Activated CD8-positive, alpha-beta T cell treated with anti-CD3 and anti-CD28 coated beads for 36 hours (primary cell): Measurements from ENCODE around the gene TMEM119. TPM values are rescaled to one million over a fixed set of nuclear protein-coding genes. Genes with fewer than 3 reads are reported as not detected.
A peak's percentile ranks its signal among the peaks of the same experiment; 100 is the strongest.

Source experiments
- ATAC-seq: fragments of 200-7000 bp; cut with Tn5 transposase; one replicate; pipeline ENCODE4 v1.10.0; 2021; ENCODE audit warnings: mild to moderate bottlenecking, moderate library complexity
- CTCF ChIA-PET: fragments of 350-600 bp; sonication (Branson Sonifier 250); formaldehyde crosslinking; loops from one replicate; lab custom pipeline; 2021; ENCODE audit warnings: antibody characterized with exemption; lab: Charles Lee
- POLR2A ChIA-PET: fragments of 350-600 bp; sonication (Branson Sonifier 250); formaldehyde crosslinking; loops from one replicate; lab custom pipeline; 2021; ENCODE audit warnings: antibody characterized with exemption; lab: Charles Lee
- DNase-seq: peaks from one replicate; pipeline ENCODE4 v3.0.0-alpha.2; 2020
- H3K27ac Mint-ChIP-seq: one replicate; pipeline ENCODE4 v1.8.0; 2021; ENCODE audit warnings: mild to moderate bottlenecking, mixed read lengths
- H3K27me3 Mint-ChIP-seq: one replicate; pipeline ENCODE4 v1.8.0; 2021; ENCODE audit warnings: mixed read lengths
- H3K36me3 Mint-ChIP-seq: one replicate; pipeline ENCODE4 v1.8.0; 2021; ENCODE audit warnings: low read depth, mixed read lengths
- H3K4me1 Mint-ChIP-seq: one replicate; pipeline ENCODE4 v1.8.0; 2021; ENCODE audit warnings: low read depth, mixed read lengths
- H3K4me3 Mint-ChIP-seq: one replicate; pipeline ENCODE4 v1.8.0; 2021; ENCODE audit warnings: mild to moderate bottlenecking, moderate library complexity, mixed read lengths
- H3K9me3 Mint-ChIP-seq: one replicate; pipeline ENCODE4 v1.8.0; 2021; ENCODE audit warnings: mixed read lengths
- intact Hi-C: fragments of 100-400 bp; cut with micrococcal nuclease; formaldehyde crosslinking; loops from one replicate; pipeline ENCODE4 v1.10.0; 2022
- total RNA-seq, 2 experiments: library from RNA; stranded (reverse); gene quantifications; one replicate each; pipeline ENCODE4 v1.2.3, GENCODE V29; 2021
- TF ChIP-seq, protein P1 (sequence below): fragments of 200-600 bp; IDR thresholded peaks from one replicate; pipeline ENCODE4 v1.8.0; 2022; ENCODE audit warnings: antibody characterized with exemption, mild to moderate bottlenecking

Gene TMEM119
- total RNA-seq, 2 experiments from 2014 or later = not detected

DNA sequence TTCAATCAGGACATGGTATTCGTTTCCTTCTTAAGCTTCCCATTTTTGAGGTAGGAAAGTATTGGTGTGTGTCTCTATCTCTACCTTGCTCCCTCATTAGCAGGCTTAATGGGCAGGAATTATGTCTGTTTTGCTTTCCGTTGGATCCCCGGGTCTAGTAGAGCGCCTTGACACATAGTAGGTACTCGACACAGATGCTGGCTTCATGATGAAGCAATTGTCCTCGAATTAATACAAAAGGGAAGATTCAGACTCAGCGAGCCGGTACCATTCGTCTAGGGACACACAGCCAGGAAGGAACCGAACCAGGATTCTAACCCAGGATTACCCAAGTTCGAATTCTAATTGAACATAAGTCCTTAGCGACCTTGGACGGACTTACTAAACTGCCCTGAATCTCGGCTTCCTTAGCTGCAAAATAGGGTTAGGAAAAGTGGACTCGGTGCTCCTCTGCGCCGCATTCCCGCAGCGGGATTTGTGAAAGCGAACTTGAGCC is 36.0 kb downstream of the TMEM119 start:
- Mint-ChIP-seq H3K36me3 (peaks cover 53% of the 10 kb centered on the region), H3K4me3 (peak overlapping the region; percentile 99), H3K4me1 (peaks cover 55% of the 10 kb centered on the region), H3K9me3 (no peaks in the 10 kb centered on the region), H3K27me3 (no peaks in the 10 kb centered on the region), H3K27ac (peak overlapping the region; percentile 100)
- CTCF ChIA-PET = interaction anchor here (0.9 to 24.3 kb wide), 9 partner anchors 9 to 241 kb away, joined by 3 to 645 read pairs (median 8); no protein-coding TSS in a partner anchor
- no peak for DNase-seq
- POLR2A ChIA-PET = interaction anchor here (0.6 to 14.9 kb wide), 9 partner anchors 13 to 877 kb away, joined by 3 to 225 read pairs (median 6); partner anchors contain the start of genes FICD and SELPLG
- TF ChIP-seq, protein P1, sequence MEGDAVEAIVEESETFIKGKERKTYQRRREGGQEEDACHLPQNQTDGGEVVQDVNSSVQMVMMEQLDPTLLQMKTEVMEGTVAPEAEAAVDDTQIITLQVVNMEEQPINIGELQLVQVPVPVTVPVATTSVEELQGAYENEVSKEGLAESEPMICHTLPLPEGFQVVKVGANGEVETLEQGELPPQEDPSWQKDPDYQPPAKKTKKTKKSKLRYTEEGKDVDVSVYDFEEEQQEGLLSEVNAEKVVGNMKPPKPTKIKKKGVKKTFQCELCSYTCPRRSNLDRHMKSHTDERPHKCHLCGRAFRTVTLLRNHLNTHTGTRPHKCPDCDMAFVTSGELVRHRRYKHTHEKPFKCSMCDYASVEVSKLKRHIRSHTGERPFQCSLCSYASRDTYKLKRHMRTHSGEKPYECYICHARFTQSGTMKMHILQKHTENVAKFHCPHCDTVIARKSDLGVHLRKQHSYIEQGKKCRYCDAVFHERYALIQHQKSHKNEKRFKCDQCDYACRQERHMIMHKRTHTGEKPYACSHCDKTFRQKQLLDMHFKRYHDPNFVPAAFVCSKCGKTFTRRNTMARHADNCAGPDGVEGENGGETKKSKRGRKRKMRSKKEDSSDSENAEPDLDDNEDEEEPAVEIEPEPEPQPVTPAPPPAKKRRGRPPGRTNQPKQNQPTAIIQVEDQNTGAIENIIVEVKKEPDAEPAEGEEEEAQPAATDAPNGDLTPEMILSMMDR = no peak
- no peak for ATAC-seq
- intact Hi-C loops = loop anchor here (2.0 to 10.0 kb wide), 3 partner anchors 67 to 393 kb away; no protein-coding TSS in a partner anchor

DNA sequence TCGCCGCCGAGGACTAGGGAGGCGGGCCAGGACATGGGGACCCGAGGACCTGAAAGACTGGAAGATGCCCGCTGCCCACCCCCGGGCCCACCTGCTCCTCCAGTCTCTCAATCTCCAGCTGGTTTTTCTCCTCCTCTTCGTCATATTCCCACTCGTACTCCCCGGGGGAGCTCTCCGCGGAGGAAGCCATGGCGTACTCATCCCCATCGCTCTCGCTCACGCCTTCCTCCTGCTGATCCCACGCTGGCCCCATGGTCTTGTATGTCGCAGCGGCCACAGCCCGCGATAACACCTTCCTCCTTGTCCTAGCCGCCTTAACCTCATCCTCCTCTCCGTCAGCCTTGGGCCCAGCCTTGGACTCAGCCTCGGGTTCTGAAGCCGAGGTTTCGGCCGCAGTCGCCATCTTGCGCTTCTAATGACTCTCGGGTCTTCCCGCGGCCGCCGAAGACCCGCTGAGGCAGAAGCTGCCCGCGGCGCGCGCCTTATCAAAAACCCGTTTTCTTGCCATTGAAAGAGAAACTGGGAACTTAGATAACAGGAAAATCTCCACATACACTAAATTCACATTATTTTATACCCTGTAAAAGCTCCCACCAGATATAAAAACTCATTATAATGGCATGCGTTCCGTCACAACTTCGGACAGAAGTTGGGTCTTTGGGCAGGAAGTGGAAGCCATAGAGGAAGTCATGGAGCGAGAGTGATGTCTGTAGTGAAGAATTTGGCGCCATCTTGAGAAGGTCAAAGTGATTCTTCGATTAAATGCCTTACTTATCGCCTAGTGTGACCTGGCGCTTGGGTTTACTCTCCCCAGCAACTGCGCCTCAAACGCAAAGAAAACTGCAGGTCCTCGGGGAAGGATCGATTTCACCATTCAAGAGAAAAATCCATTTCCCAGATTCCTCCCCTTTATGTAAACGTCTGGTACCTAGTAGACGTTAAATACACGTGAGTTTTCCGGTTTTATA is 36.8 kb downstream of the TMEM119 start, which contains the start of gene SART3:
Gene SART3, minus strand, starts transcription at position 422 of the 968 bp plus-strand sequence. Its CDS starts 19 bp downstream, at position 403.
- ATAC-seq = peak; percentile 53
- peak; percentile 90 for DNase-seq
- Mint-ChIP-seq H3K27me3 (no peaks in the 10 kb centered on the region), H3K4me3 (peak within 1 kb of the TSS; percentile 99), H3K9me3 (no peaks in the 10 kb centered on the region), H3K4me1 (peaks cover 54% of the 10 kb centered on the region), H3K27ac (peak within 1 kb of the TSS; percentile 100), H3K36me3 (peaks cover 50% of the 10 kb centered on the region)
- CTCF ChIA-PET = interaction anchor here (1.0 to 24.3 kb wide), 8 partner anchors 12 to 243 kb away, joined by 3 to 645 read pairs (median 6); no protein-coding TSS in a partner anchor
- TF ChIP-seq, protein P1 = no peak
- intact Hi-C loops = loop anchor here (5.0 to 10.0 kb wide), 2 partner anchors 241 to 394 kb away; no protein-coding TSS in a partner anchor
- POLR2A ChIA-PET = interaction anchor here (0.9 to 14.9 kb wide), 14 partner anchors 12 to 538 kb away, joined by 3 to 225 read pairs (median 5); partner anchors contain the start of gene SELPLG

DNA sequence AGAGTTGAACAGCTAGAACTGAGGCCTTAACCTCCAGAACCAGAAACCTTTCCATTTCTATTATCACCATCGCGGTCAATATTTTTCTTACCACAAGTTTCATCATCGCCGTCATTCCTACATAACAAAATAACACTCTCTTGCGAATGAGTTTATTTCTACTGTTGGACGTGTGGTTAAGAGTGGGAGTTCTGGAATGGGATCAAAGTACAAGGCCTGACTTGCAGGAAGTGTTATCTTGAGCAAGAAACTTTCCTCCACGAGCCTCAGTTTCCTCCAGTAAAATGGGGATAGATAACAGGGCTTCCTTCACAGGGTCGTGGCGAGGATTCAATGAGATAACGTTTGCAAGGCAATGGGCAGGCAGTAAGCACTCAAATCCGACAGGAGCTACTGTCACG is 37.6 kb downstream of the TMEM119 start:
- ATAC-seq (no peak), DNase-seq (no peak)
- H3K27me3 Mint-ChIP-seq = no peaks in the 10 kb centered on the region
- H3K36me3 Mint-ChIP-seq = peaks cover 43% of the 10 kb centered on the region
- TF ChIP-seq, protein P1 = no peak
- H3K4me1 Mint-ChIP-seq = peaks cover 55% of the 10 kb centered on the region
- ChIA-PET POLR2A (interaction anchor here (0.9 to 14.9 kb wide), 13 partner anchors 11 to 539 kb away, joined by 3 to 225 read pairs (median 5); partner anchors contain the start of gene SELPLG), CTCF (interaction anchor here (0.6 to 24.3 kb wide), 7 partner anchors 10 to 243 kb away, joined by 3 to 645 read pairs (median 4); no protein-coding TSS in a partner anchor)
- intact Hi-C loops = loop anchor here (5.0 to 10.0 kb wide), 2 partner anchors 242 to 394 kb away; no protein-coding TSS in a partner anchor
- H3K4me3 Mint-ChIP-seq = peak overlapping the region; percentile 99
- peak overlapping the region; percentile 100 for H3K27ac Mint-ChIP-seq
- H3K9me3 Mint-ChIP-seq = no peaks in the 10 kb centered on the region

DNA sequence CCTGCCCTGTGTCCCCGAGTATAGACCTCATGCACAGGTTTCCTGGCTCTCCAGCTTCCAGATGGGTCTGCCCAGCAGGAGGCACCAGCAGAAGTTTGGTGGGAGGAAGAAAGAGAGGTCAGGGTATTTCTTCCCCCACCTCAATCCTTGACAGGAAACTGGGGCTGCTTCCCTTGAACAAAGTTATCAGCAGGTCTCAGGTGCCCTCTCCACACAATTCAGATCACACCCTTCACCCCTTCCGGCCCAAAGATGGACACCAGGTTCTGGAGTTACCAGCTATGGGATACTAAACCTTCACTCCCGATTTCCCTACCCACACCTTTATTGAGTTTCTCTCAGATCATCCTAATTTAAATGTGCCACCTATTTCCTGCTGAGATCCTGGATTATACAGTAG is 38.1 kb downstream of the TMEM119 start:
- no peak for ATAC-seq
- TF ChIP-seq, protein P1 = no peak
- H3K27me3 Mint-ChIP-seq = no peaks in the 10 kb centered on the region
- peaks cover 55% of the 10 kb centered on the region for H3K4me1 Mint-ChIP-seq
- POLR2A ChIA-PET = interaction anchor here (1.0 to 14.9 kb wide), 10 partner anchors 11 to 1112 kb away, joined by 3 to 225 read pairs (median 6); partner anchors contain the start of gene SELPLG
- H3K9me3 Mint-ChIP-seq = no peaks in the 10 kb centered on the region
- intact Hi-C loops = loop anchor here (5.0 to 10.0 kb wide), 2 partner anchors 243 to 395 kb away; no protein-coding TSS in a partner anchor
- DNase-seq = no peak
- peak overlapping the region; percentile 100 for H3K27ac Mint-ChIP-seq
- CTCF ChIA-PET = interaction anchor here (1.3 to 24.3 kb wide), 3 partner anchors 56 to 73 kb away, joined by 3 to 645 read pairs (median 8); no protein-coding TSS in a partner anchor
- H3K36me3 Mint-ChIP-seq = peaks cover 43% of the 10 kb centered on the region
- peak overlapping the region; percentile 99 for H3K4me3 Mint-ChIP-seq
